Thoracic aorta (tissue), 2 donors: ENCODE results near the gene DQX1. TPM values are rescaled to one million over a fixed set of nuclear protein-coding genes. Genes with fewer than 3 reads are reported as not detected.

ENCODE experiments used
- ATAC-seq: fragments of 150-250 bp; one replicate; pipeline ENCODE4 v1.8.0; 2017; ENCODE audit warnings: low read depth; ENCODE audit not compliant: insufficient number of reproducible peaks, low FRiP score
- DNase-seq: peaks from one replicate; pipeline ENCODE4 v3.0.0-alpha.2; 2020; ENCODE audit warnings: low spot score
- H3K27ac ChIP-seq, 2 donors: fragments of 200-600 bp; sonication (generic); 1 replicate in 1 of 2; 2 replicates in 1 of 2; pipeline ENCODE4 v1.5.1; 2016; ENCODE audit warnings: mild to moderate bottlenecking in 2 of 2, moderate library complexity in 2 of 2
- H3K27me3 ChIP-seq: fragments of 200-600 bp; sonication (generic); replicated peaks from 2 replicates; pipeline ENCODE4 v1.6.0; 2016; ENCODE audit warnings: mild to moderate bottlenecking; ENCODE audit not compliant: insufficient read depth
- H3K36me3 ChIP-seq: fragments of 200-600 bp; sonication (generic); one replicate; pipeline ENCODE4 v1.5.1; 2016
- H3K4me1 ChIP-seq, 2 donors: fragments of 200-600 bp; sonication (generic); 1 replicate in 1 of 2; 2 replicates in 1 of 2; pipeline versions ENCODE4 v1.5.1 to v1.6.0; 2016; ENCODE audit warnings: low read depth in 2 of 2, mild to moderate bottlenecking in 1 of 2; ENCODE audit not compliant: control insufficient read depth in 1 of 2
- H3K4me3 ChIP-seq: fragments of 200-600 bp; sonication (generic); 2 replicates; pipeline ENCODE4 v1.5.1; 2016; ENCODE audit warnings: mild to moderate bottlenecking
- H3K9me3 ChIP-seq: fragments of 200-600 bp; sonication (generic); 2 replicates; pipeline ENCODE4 v1.5.1; 2016
- CTCF ChIP-seq: fragments of 200-600 bp; sonication (generic); IDR thresholded peaks from one replicate; pipeline ENCODE4 v1.5.1; 2019; ENCODE audit warnings: antibody characterized with exemption
- total RNA-seq, 2 donors: library from RNA; depleted of rRNA; stranded (reverse); fragments of >200 nt; gene quantifications; one replicate each; pipeline versions ENCODE4 v1.1.0 to v1.2.3, GENCODE V29; 2016

Gene DQX1
- total RNA-seq, 2 donors from 2014 or later, result 1.9 TPM; not detected in 1

GRCh38 chr2:74527741-74528140, 1.7 kb upstream of the DQX1 start:
- Histone ChIP-seq H3K4me1 (peaks cover 14 to 27% of the 10 kb centered on the region in 2 donors), H3K4me3 (no peak overlapping the region), H3K27me3 (no peaks in the 10 kb centered on the region), H3K36me3 (peaks cover 21% of the 10 kb centered on the region), H3K27ac (no peak overlapping the region), H3K9me3 (no peaks in the 10 kb centered on the region)
- ATAC-seq (no peak), DNase-seq (no peak)
- TF ChIP-seq CTCF, result no peak

GRCh38 chr2:74526649-74527230, 709 bp upstream of the DQX1 start:
- DNase-seq, result no peak
- no peak for TF ChIP-seq CTCF
- H3K4me3 ChIP-seq, result no peak overlapping the region

GRCh38 chr2:74524955-74525716, 895 bp downstream of the DQX1 start:
- TF ChIP-seq CTCF, result no peak
- no peak overlapping the region for H3K27ac ChIP-seq
- no peaks in the 10 kb centered on the region for H3K27me3 ChIP-seq
- no peak overlapping the region for H3K4me3 ChIP-seq
- ATAC-seq (no peak), DNase-seq (no peak)
- H3K4me1 ChIP-seq, result peaks cover 8 to 14% of the 10 kb centered on the region in 2 donors
- peaks cover 19% of the 10 kb centered on the region for H3K36me3 ChIP-seq
- no peaks in the 10 kb centered on the region for H3K9me3 ChIP-seq

More at GRCh38 chr2:74526649-74527230, 709 bp upstream of the DQX1 start:
- Histone ChIP-seq H3K27me3 (no peaks in the 10 kb centered on the region), H3K4me1 (peaks cover 14 to 27% of the 10 kb centered on the region in 2 donors), H3K27ac (no peak overlapping the region), H3K9me3 (no peaks in the 10 kb centered on the region), H3K36me3 (peaks cover 19% of the 10 kb centered on the region)
- ATAC-seq, result no peak

- DNase-seq, result no peak
- ATAC-seq, result no peak
- peaks cover 3% of the 10 kb centered on the region for H3K27me3 ChIP-seq
- H3K27ac ChIP-seq, result no peak overlapping the region
- peaks cover 8 to 13% of the 10 kb centered on the region in 2 donors for H3K4me1 ChIP-seq
- TF ChIP-seq CTCF, result no peak
- peaks cover 19% of the 10 kb centered on the region for H3K36me3 ChIP-seq
- H3K9me3 ChIP-seq, result no peaks in the 10 kb centered on the region
- H3K4me3 ChIP-seq, result no peak overlapping the region
These were observed 2.0 kb downstream of the DQX1 start for GRCh38 chr2:74524005-74524404.

- no peaks in the 10 kb centered on the region for H3K9me3 ChIP-seq
- no peak for TF ChIP-seq CTCF
- no peak for DNase-seq
- H3K27ac ChIP-seq, result no peak overlapping the region
- peaks cover 12% of the 10 kb centered on the region for H3K27me3 ChIP-seq
- ATAC-seq, result no peak
- H3K4me1 ChIP-seq, result no peaks in the 10 kb centered on the region
- H3K36me3 ChIP-seq, result peaks cover 15% of the 10 kb centered on the region
- no peak overlapping the region for H3K4me3 ChIP-seq
These were observed 3.5 kb downstream of the DQX1 start for GRCh38 chr2:74522516-74522915.
